GM12878 (cell line): ENCODE results near the gene NOP10. TPM values are rescaled to one million over a fixed set of nuclear protein-coding genes. Genes with fewer than 3 reads are reported as not detected.

Source experiments
- ATAC-seq: fragments of 200-7000 bp; cut with Tn5 transposase; 3 replicates; pipeline ENCODE4 v1.9.1; 2020; ENCODE audit warnings: mild to moderate bottlenecking, moderate library complexity
- BruUV-seq: library from RNA; stranded (reverse); fragments of 400-500 nt; replicated peaks from 2 replicates; lab custom pipeline; 2021; lab: Mats Ljungman, UMichigan
- CTCF ChIA-PET: fragments of 300-600 bp; sonication (Branson Sonifier 250); formaldehyde crosslinking; extraction: SDS; loops from one replicate; lab custom pipeline; 2021; ENCODE audit warnings: inconsistent platforms; lab: Yijun Ruan, JAX
- POLR2A ChIA-PET: fragments of 350-600 bp; formaldehyde crosslinking; extraction: SDS; loops from one replicate; lab custom pipeline; 2021; ENCODE audit warnings: inconsistent platforms; lab: Charles Lee
- RAD21 ChIA-PET: fragments of 300-600 bp; sonication (Branson Sonifier 250); formaldehyde crosslinking; loops from one replicate; lab custom pipeline; 2023; ENCODE audit warnings: antibody characterized with exemption; ENCODE audit not compliant: unreplicated experiment; lab: Charles Lee
- SMC1A ChIA-PET: fragments of 300-600 bp; sonication (Branson Sonifier 250); formaldehyde crosslinking; loops from one replicate; lab custom pipeline; 2023; ENCODE audit not compliant: unreplicated experiment, uncharacterized antibody; lab: Charles Lee
- DNase-seq: peaks from one replicate; pipeline ENCODE4 v3.0.0-alpha.2; 2011; ENCODE audit warnings: low read depth, low spot score
- FAIRE-seq: peaks from 3 replicates; lab custom pipeline; 2011; peaks lifted over from hg19 to GRCh38; lab: Jason Lieb, UNC
- H2AFZ ChIP-seq: 2 replicates; pipeline ENCODE4 v1.6.0; 2011; ENCODE audit warnings: low read depth, low read length, control low read depth; ENCODE audit not compliant: control insufficient read depth
- H3K27ac ChIP-seq: 2 replicates; pipeline ENCODE4 v1.5.1; 2011; ENCODE audit warnings: control low read depth; ENCODE audit not compliant: control insufficient read depth, insufficient read depth
- H3K27me3 ChIP-seq, 2 experiments: replicated peaks in 1 of 2; 2 replicates each; pipeline versions ENCODE4 v1.6.0 to v1.6.1; 2011; ENCODE audit warnings: low read length in 1 of 2; ENCODE audit not compliant: control insufficient read depth in 2 of 2, insufficient read depth in 2 of 2
- H3K36me3 ChIP-seq, 2 experiments: 2 replicates each; pipeline ENCODE4 v1.5.1; 2011; ENCODE audit warnings: low read length in 1 of 2; ENCODE audit not compliant: control insufficient read depth in 2 of 2, insufficient read depth in 2 of 2
- H3K4me1 ChIP-seq: 2 replicates; pipeline ENCODE4 v1.6.1; 2011; ENCODE audit warnings: mild to moderate bottlenecking, low read length, moderate library complexity, mixed read lengths; ENCODE audit not compliant: control insufficient read depth, insufficient read depth
- H3K4me2 ChIP-seq: 2 replicates; pipeline ENCODE4 v1.6.0; 2011; ENCODE audit warnings: control low read depth; ENCODE audit not compliant: control insufficient read depth, insufficient read depth
- H3K4me3 ChIP-seq: fragments of 200-600 bp; sonication (generic); 2 replicates; pipeline ENCODE4 v1.5.1; 2016
- H3K79me2 ChIP-seq: 2 replicates; pipeline ENCODE4 v1.6.0; 2011; ENCODE audit warnings: low read length; ENCODE audit not compliant: control insufficient read depth, insufficient read depth
- H3K9ac ChIP-seq: 2 replicates; pipeline ENCODE4 v1.8.0; 2011; ENCODE audit warnings: low read length, control low read depth, mixed read lengths; ENCODE audit not compliant: control insufficient read depth, insufficient read depth
- H3K9me3 ChIP-seq: replicated peaks from 3 replicates; pipeline ENCODE4 v1.5.1; 2011; ENCODE audit warnings: mild to moderate bottlenecking, low read length; ENCODE audit not compliant: control insufficient read depth, insufficient read depth
- H4K20me1 ChIP-seq: 2 replicates; pipeline ENCODE4 v1.6.0; 2011; ENCODE audit not compliant: control insufficient read depth, insufficient read depth
- SUPT20H ChIP-seq: IDR thresholded peaks from 2 replicates; pipeline ENCODE4 v1.6.1; 2011; ENCODE audit warnings: low read depth, mild to moderate bottlenecking, low read length, moderate library complexity, borderline replicate concordance; ENCODE audit not compliant: control insufficient read depth
- WGBS: methylation state at CpG from one replicate; pipeline ENCODE4 v1.1.6; 2016; ENCODE audit warnings: low lambda C conversion rate; ENCODE audit not compliant: insufficient replicate concordance, insufficient coverage; ENCODE audit errors: missing lambda C conversion rate; 5-methylcytosine and 5-hydroxymethylcytosine counted together
- in situ Hi-C: fragments of 300-500 bp; cut with MboI; formaldehyde crosslinking; loops from 9 replicates; pipeline ENCODE4 v1.14.3; 2018; ENCODE audit warnings: mixed read lengths
- intact Hi-C: fragments of 100-400 bp; cut with micrococcal nuclease; formaldehyde crosslinking; loops from one replicate; pipeline ENCODE4 v1.14.2; 2022; ENCODE audit not compliant: unreplicated experiment
- polyA plus RNA-seq, 11 experiments: library from polyadenylated mRNA; depleted of rRNA in 4 of 11; unstranded in 6 of 11; stranded (reverse) in 5 of 11; fragments of >200 nt; fragmentation: Nextera tagmentation in 4 of 11; fragmentation: Illumina TruSeq in 1 of 11; extraction: Ambion mirVana in 4 of 11; extraction: Trizol in 1 of 11; gene quantifications; 1 replicate in 1 of 11; 2 replicates in 10 of 11; pipeline versions ENCODE4 v1.2.1 to v1.2.3, GENCODE V29; 2011 to 2016; ENCODE audit warnings: inconsistent platforms in 2 of 11, missing spikeins in 2 of 11, low read depth in 1 of 11
- total RNA-seq, 4 experiments: library from RNA; depleted of rRNA in 3 of 4; stranded (reverse); fragments of >200 nt in 3 of 4; fragmentation: Illumina TruSeq in 1 of 4; extraction: Trizol in 1 of 4; gene quantifications; 2 replicates each; pipeline versions ENCODE4 v1.2.1 to v1.2.3, GENCODE V29; 2013 to 2021
- TF ChIP-seq, protein P1 (sequence below): fragments of 450-650 bp; formaldehyde crosslinking; IDR thresholded peaks from 2 replicates; pipeline ENCODE4 v1.5.0; 2022; ENCODE audit warnings: mild to moderate bottlenecking, missing genetic modification characterization

NOP10 gene
- total and polyA plus RNA-seq, 10 of the 15 experiments (the other 5 are each of a cell fraction or from before 2014, with no cell fraction given): 225 to 1,778 (median 537) TPM

DNA sequence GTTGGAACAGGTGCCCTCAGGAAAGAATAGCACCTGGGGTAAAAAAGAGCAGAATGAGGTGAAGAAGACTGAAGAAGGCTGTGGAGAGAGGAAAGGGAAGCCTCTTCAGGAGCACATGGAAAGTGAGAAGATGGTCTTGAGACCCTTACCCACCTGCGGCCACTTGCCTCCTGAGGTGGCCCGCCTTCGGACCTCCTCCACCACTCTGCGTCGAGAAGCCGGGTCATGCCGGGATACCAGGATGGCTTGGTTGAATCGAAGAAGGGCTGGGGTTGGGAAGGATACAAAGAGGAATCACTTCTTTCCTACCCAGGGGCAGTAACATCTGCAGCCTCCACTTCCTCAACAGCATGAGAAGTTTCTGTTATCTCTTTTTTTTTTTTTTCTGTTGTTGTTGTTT, 21.1 kb upstream of the NOP10 start:
- no peak for FAIRE-seq
- in situ Hi-C loops: no loop called here

More for the DNA sequence above, 21.1 kb upstream of the NOP10 start:
- Histone ChIP-seq H3K4me3 (no peak overlapping the region), H4K20me1 (no peaks in the 10 kb centered on the region), H3K79me2 (peaks cover 27% of the 10 kb centered on the region), H3K36me3 (peaks cover 0 to 21% of the 10 kb centered on the region in 2 experiments), H3K9me3 (no peaks in the 10 kb centered on the region), H3K4me1 (peaks cover 21% of the 10 kb centered on the region), H3K4me2 (no peak overlapping the region), H2AFZ (no peak overlapping the region), H3K27ac (no peak overlapping the region), H3K9ac (no peak overlapping the region), H3K27me3 (no peaks in the 10 kb centered on the region)
- ChIA-PET CTCF (no interaction called here), RAD21 (interaction anchor here (0.9 kb wide), 1 partner anchor 122 kb away, joined by 3 read pairs; no protein-coding TSS in a partner anchor), POLR2A (no interaction called here), SMC1A (no interaction called here)
- 94% methylated on average over 8 of the region's 8 CpGs for WGBS
- TF ChIP-seq, protein P1, sequence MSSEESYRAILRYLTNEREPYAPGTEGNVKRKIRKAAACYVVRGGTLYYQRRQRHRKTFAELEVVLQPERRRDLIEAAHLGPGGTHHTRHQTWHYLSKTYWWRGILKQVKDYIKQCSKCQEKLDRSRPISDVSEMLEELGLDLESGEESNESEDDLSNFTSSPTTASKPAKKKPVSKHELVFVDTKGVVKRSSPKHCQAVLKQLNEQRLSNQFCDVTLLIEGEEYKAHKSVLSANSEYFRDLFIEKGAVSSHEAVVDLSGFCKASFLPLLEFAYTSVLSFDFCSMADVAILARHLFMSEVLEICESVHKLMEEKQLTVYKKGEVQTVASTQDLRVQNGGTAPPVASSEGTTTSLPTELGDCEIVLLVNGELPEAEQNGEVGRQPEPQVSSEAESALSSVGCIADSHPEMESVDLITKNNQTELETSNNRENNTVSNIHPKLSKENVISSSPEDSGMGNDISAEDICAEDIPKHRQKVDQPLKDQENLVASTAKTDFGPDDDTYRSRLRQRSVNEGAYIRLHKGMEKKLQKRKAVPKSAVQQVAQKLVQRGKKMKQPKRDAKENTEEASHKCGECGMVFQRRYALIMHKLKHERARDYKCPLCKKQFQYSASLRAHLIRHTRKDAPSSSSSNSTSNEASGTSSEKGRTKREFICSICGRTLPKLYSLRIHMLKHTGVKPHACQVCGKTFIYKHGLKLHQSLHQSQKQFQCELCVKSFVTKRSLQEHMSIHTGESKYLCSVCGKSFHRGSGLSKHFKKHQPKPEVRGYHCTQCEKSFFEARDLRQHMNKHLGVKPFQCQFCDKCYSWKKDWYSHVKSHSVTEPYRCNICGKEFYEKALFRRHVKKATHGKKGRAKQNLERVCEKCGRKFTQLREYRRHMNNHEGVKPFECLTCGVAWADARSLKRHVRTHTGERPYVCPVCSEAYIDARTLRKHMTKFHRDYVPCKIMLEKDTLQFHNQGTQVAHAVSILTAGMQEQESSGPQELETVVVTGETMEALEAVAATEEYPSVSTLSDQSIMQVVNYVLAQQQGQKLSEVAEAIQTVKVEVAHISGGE (CRISPR knock-in tag): no peak
- no peak for TF ChIP-seq SUPT20H
- DNase-seq (no peak), ATAC-seq (no peak)
- intact Hi-C loops: no loop called here
- BruUV-seq: no TSS peak
